ENCODE data around the gene ADAD2. TPM values are rescaled to one million over a fixed set of nuclear protein-coding genes. Genes with fewer than 3 reads are reported as not detected.

ADAD2 gene
- total and polyA plus RNA-seq, 4 donors, result 0.14 to 0.44 (median 0.33) TPM; not detected in 1

GRCh38 chr16:84195201-84196093 is 4.5 kb downstream of the ADAD2 start:
- 87% methylated on average over 38 of the region's 38 CpGs for WGBS
- no peak overlapping the region for H3K27ac ChIP-seq (ENCODE audit: low read depth in 1 of 2, low read length in 2 of 2)
- H3K9me3 ChIP-seq (ENCODE audit: control insufficient read depth in 4 of 4, low read length in 3 of 4), result no peaks in the 10 kb centered on the region
- H3K9ac ChIP-seq (ENCODE audit: low read depth in 1 of 2, low read length in 2 of 2), result no peak overlapping the region
- no peaks in the 10 kb centered on the region for H3K4me1 ChIP-seq (ENCODE audit: control insufficient read depth in 4 of 4, insufficient read depth in 4 of 4, low read length in 3 of 4)
- H3K4me3 ChIP-seq (ENCODE audit: low read depth in 1 of 3, low read length in 3 of 3), result no peak overlapping the region
- H3K36me3 ChIP-seq (ENCODE audit: control insufficient read depth in 4 of 4, insufficient read depth in 3 of 4, low read depth in 1 of 4, low read length in 3 of 4), result no peaks in the 10 kb centered on the region
- H3K27me3 ChIP-seq (ENCODE audit: control insufficient read depth in 4 of 4, insufficient read depth in 4 of 4, low read length in 3 of 4), result no peaks in the 10 kb centered on the region
- no peak for DNase-seq (ENCODE audit: low spot score)
- no peak for TF ChIP-seq HNF4G (IDR thresholded peaks at IDR 0.05)
- no peak for TF ChIP-seq FOXA2 (IDR thresholded peaks at IDR 0.05)
- no peak for TF ChIP-seq RXRA (IDR thresholded peaks at IDR 0.05)
- no peak for TF ChIP-seq TAF1 (conservative IDR thresholded peaks at IDR 0.05)
- no peak for TF ChIP-seq YY1 (IDR thresholded peaks at IDR 0.05)
- TF ChIP-seq, protein P1, sequence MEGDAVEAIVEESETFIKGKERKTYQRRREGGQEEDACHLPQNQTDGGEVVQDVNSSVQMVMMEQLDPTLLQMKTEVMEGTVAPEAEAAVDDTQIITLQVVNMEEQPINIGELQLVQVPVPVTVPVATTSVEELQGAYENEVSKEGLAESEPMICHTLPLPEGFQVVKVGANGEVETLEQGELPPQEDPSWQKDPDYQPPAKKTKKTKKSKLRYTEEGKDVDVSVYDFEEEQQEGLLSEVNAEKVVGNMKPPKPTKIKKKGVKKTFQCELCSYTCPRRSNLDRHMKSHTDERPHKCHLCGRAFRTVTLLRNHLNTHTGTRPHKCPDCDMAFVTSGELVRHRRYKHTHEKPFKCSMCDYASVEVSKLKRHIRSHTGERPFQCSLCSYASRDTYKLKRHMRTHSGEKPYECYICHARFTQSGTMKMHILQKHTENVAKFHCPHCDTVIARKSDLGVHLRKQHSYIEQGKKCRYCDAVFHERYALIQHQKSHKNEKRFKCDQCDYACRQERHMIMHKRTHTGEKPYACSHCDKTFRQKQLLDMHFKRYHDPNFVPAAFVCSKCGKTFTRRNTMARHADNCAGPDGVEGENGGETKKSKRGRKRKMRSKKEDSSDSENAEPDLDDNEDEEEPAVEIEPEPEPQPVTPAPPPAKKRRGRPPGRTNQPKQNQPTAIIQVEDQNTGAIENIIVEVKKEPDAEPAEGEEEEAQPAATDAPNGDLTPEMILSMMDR (IDR thresholded peaks at IDR 0.05; ENCODE audit: low read depth, low read length, missing input control), result no peak
- no peak for TF ChIP-seq REST (IDR thresholded peaks at IDR 0.05)
- no peak for TF ChIP-seq ZBTB33 (IDR thresholded peaks at IDR 0.05)
- no peak for TF ChIP-seq JUND (IDR thresholded peaks at IDR 0.05)

DNA sequence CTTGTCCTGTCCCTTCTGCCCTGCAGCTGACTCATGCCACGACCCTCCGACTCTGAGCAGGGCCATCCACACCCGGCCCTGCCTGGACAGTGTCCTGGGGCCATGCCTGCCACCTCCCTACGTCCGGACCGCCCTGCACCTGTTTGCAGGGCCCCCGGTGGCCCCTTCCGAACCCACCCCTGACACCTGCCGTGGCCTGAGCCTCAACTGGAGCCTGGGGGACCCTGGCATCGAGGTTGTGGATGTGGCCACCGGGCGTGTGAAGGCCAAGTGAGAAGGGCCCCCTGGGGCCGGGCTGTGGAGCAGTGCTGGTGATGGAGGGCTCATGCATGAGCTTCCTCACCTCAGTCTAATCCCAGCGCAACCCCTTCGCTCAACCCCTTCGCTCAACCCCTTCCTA is 5.1 kb downstream of the ADAD2 start:
- Histone ChIP-seq H3K9me3 (ENCODE audit: control insufficient read depth in 4 of 4, low read length in 3 of 4) (no peaks in the 10 kb centered on the region), H3K36me3 (ENCODE audit: control insufficient read depth in 4 of 4, insufficient read depth in 3 of 4, low read depth in 1 of 4, low read length in 3 of 4) (no peaks in the 10 kb centered on the region), H3K4me3 (ENCODE audit: low read depth in 1 of 3, low read length in 3 of 3) (no peak overlapping the region), H3K27me3 (ENCODE audit: control insufficient read depth in 4 of 4, insufficient read depth in 4 of 4, low read length in 3 of 4) (no peaks in the 10 kb centered on the region), H3K9ac (ENCODE audit: low read depth in 1 of 2, low read length in 2 of 2) (no peak overlapping the region), H3K27ac (ENCODE audit: low read depth in 1 of 2, low read length in 2 of 2) (no peak overlapping the region), H3K4me1 (ENCODE audit: control insufficient read depth in 4 of 4, insufficient read depth in 4 of 4, low read length in 3 of 4) (no peaks in the 10 kb centered on the region)
- WGBS, result 88% methylated on average over 16 of the region's 16 CpGs
- DNase-seq (ENCODE audit: low spot score), result no peak
- no peak for TF ChIP-seq RAD21 (IDR thresholded peaks at IDR 0.05)

All from liver (tissue), 9 donors.